Sigmoid colon (tissue), 7 donors: ENCODE data around the gene CDK14. TPM values are rescaled to one million over a fixed set of nuclear protein-coding genes. Genes with fewer than 3 reads are reported as not detected.

ENCODE experiments used
- DNase-seq: peaks from one replicate; pipeline ENCODE4 v3.0.0-alpha.2; 2019
- H3K27ac ChIP-seq, 4 donors: fragments of 200-600 bp; sonication (generic); one replicate each; pipeline ENCODE4 v1.5.1; 2016 to 2019; ENCODE audit warnings: mild to moderate bottlenecking in 1 of 4
- H3K27me3 ChIP-seq, 3 donors: fragments of 200-600 bp; sonication (generic); one replicate each; pipeline ENCODE4 v1.5.1; 2019; ENCODE audit warnings: mild to moderate bottlenecking in 1 of 3
- H3K36me3 ChIP-seq, 4 donors: fragments of 200-600 bp; sonication (generic); one replicate each; pipeline ENCODE4 v1.5.1; 2016 to 2019
- H3K4me1 ChIP-seq, 4 donors: fragments of 200-600 bp; sonication (generic); one replicate each; pipeline ENCODE4 v1.5.1; 2017 to 2019
- H3K4me3 ChIP-seq, 4 donors: fragments of 200-600 bp; sonication (generic); one replicate each; pipeline ENCODE4 v1.5.1; 2017 to 2019; ENCODE audit warnings: mild to moderate bottlenecking in 2 of 4, moderate library complexity in 1 of 4
- H3K9me3 ChIP-seq, 4 donors: fragments of 200-600 bp in 3 of 4; sonication (generic) in 3 of 4; one replicate each; pipeline versions ENCODE4 v1.5.1 to v1.6.1; 2013 to 2019
- EP300 ChIP-seq, 4 donors: sonication (generic); formaldehyde crosslinking; IDR thresholded peaks; one replicate each; pipeline ENCODE4 v1.6.1; 2017; ENCODE audit warnings: antibody characterized with exemption in 4 of 4
- POLR2A ChIP-seq, 2 donors: fragments of 450-650 bp; IDR thresholded peaks; one replicate each; pipeline ENCODE4 v1.6.1; 2016; ENCODE audit warnings: antibody characterized with exemption in 2 of 2, mild to moderate bottlenecking in 2 of 2, moderate library complexity in 2 of 2
- POLR2AphosphoS5 ChIP-seq, 4 donors: sonication (generic); formaldehyde crosslinking; IDR thresholded peaks; one replicate each; pipeline ENCODE4 v1.6.1; 2017; ENCODE audit warnings: antibody characterized with exemption in 4 of 4
- WGBS, 2 donors: extraction: QIAGEN DNeasy Blood & Tissue Kit; methylation state at CpG; one replicate each; pipeline ENCODE4 v1.1.7; 2013; 5-methylcytosine and 5-hydroxymethylcytosine counted together
- intact Hi-C: fragments of 100-400 bp; cut with DNase I; formaldehyde crosslinking; loops from one replicate; pipeline ENCODE4 v1.15.1; 2023
- polyA plus RNA-seq, 3 donors: library from polyadenylated mRNA; stranded (reverse); fragments of 200-250 nt; gene quantifications; one replicate each; pipeline ENCODE4 v1.2.3, GENCODE V29; 2013
- total RNA-seq, 4 donors: library from RNA; depleted of rRNA; stranded (reverse); fragments of >200 nt; gene quantifications; one replicate each; pipeline ENCODE4 v1.1.0, GENCODE V29; 2016
- TF ChIP-seq, protein P1 (sequence below), 4 experiments: fragments of 450-650 bp in 3 of 4; fragments of 200-600 bp in 1 of 4; IDR thresholded peaks; one replicate each; pipeline ENCODE4 v1.5.1; 2016 to 2019; ENCODE audit warnings: antibody characterized with exemption in 4 of 4, mild to moderate bottlenecking in 3 of 4, moderate library complexity in 2 of 4
- donor health status: healthy with polysubstance abuse.
- donor health status: Bipolar disorder and iron deficiency.
- donor health status: healthy.

CDK14 gene
- total and polyA plus RNA-seq, 7 donors = 0.92 to 19.3 (median 11.1) TPM

DNA sequence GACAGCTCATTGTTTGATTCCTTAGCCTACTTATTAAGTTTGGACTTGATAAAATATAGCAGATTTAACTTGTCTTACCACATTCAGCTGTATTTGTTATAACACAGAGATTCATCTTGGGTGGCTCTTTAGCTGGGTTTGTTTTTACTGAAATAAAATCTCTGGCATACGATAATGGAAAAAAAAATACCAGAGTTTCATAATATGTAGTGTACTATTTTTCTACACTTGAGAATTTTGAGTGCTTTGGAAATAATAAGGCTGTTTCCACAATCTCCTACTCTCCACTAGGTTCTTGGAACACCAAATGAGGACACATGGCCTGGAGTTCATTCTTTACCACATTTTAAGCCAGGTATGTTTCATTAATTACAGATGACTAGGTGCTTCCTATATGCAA is 449.5 kb downstream of the CDK14 start:
- no peak overlapping the region for H3K4me3 ChIP-seq
- TF ChIP-seq POLR2AphosphoS5 (IDR thresholded peaks at IDR 0.05) (peak in 1 of 4 donors; percentile 13), EP300 (IDR thresholded peaks at IDR 0.05) (no peak), POLR2A (IDR thresholded peaks at IDR 0.05) (no peak)
- TF ChIP-seq, protein P1, sequence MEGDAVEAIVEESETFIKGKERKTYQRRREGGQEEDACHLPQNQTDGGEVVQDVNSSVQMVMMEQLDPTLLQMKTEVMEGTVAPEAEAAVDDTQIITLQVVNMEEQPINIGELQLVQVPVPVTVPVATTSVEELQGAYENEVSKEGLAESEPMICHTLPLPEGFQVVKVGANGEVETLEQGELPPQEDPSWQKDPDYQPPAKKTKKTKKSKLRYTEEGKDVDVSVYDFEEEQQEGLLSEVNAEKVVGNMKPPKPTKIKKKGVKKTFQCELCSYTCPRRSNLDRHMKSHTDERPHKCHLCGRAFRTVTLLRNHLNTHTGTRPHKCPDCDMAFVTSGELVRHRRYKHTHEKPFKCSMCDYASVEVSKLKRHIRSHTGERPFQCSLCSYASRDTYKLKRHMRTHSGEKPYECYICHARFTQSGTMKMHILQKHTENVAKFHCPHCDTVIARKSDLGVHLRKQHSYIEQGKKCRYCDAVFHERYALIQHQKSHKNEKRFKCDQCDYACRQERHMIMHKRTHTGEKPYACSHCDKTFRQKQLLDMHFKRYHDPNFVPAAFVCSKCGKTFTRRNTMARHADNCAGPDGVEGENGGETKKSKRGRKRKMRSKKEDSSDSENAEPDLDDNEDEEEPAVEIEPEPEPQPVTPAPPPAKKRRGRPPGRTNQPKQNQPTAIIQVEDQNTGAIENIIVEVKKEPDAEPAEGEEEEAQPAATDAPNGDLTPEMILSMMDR (IDR thresholded peaks at IDR 0.05) = no peak
- intact Hi-C loops = no loop called here
- H3K27ac ChIP-seq = peak overlapping the region in 3 of 4 donors; percentile 1 to 50 (median 6)
- H3K36me3 ChIP-seq = no peaks in the 10 kb centered on the region
- DNase-seq = no peak
- H3K27me3 ChIP-seq = no peaks in the 10 kb centered on the region
- 78 to 84% methylated on average over 1 of the region's 1 CpG for WGBS, 2 donors
- no peaks in the 10 kb centered on the region for H3K9me3 ChIP-seq
- H3K4me1 ChIP-seq = peaks cover 0 to 10% (median 7%) of the 10 kb centered on the region in 4 donors

DNA sequence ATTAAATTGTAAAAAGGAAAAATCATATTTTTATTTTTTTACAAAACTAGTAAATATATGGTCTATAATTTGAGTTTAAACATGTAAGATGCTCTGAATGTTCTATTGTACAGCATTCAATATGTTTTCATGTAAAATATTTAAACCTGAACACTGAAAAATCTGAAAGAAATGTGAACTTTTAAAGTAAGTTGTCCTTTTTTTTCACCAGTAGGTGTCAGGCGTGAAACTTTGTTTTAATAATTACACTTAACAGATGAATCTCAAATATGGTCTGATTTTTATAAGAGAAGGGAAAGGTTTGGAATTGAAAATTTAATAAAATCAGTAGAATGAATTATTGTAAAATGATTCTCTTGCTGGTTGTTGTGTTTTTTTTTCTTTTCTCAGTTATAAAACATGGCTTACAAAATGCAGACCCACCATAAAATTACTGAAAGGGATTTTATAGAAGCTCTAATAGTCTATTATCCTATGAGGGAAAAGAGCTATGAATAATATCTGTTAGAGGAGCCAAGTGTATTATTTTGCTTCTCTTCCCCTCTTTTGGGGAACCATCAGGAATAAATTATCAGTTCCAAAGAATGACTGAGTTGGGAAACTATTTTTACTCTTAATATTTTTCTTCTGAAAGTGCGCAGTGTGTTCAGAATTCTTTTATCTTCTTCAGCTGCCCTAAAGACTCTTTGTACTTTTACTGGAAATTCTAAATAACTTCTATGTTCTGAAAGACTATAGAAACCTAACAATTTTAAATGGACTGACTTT is 450.4 kb downstream of the CDK14 start:
- WGBS, 2 donors = 77 to 79% methylated on average over 2 of the region's 2 CpGs

DNA sequence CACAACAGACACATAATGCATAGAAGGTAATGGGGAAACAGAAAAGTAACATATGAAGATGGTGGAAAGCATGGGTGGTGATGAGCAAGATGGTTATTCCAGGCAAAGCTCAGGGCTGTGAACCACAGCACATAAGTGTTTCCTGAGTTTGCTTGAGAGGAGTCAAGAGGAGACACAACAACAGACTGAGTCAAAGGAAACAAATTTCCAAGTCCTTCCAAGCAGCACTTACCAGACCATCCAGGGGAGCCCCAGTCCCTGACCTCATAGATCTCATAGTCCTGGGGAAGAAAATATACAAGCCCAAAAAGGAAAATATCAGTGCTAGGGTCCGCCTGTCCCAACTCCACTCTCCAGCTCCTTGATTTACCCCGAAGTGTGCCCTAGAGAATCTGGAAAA is 451.5 kb downstream of the CDK14 start:
- Histone ChIP-seq H3K9me3 (no peaks in the 10 kb centered on the region), H3K27ac (no peak overlapping the region), H3K4me1 (peaks cover 0 to 10% (median 7%) of the 10 kb centered on the region in 4 donors), H3K4me3 (no peak overlapping the region), H3K36me3 (no peaks in the 10 kb centered on the region), H3K27me3 (no peaks in the 10 kb centered on the region)
- DNase-seq = no peak
- WGBS, 2 donors = 89 to 96% methylated on average over 2 of the region's 2 CpGs
- TF ChIP-seq, protein P1 (IDR thresholded peaks at IDR 0.05) = no peak
- no peak for TF ChIP-seq EP300 (IDR thresholded peaks at IDR 0.05)
- TF ChIP-seq POLR2AphosphoS5 (IDR thresholded peaks at IDR 0.05) = no peak
- TF ChIP-seq POLR2A (IDR thresholded peaks at IDR 0.05) = no peak
- intact Hi-C loops = no loop called here

More for the DNA sequence above, 450.4 kb downstream of the CDK14 start:
- DNase-seq = no peak
- peak overlapping the region in 1 of 4 donors; percentile 50 for H3K27ac ChIP-seq
- no peaks in the 10 kb centered on the region for H3K9me3 ChIP-seq
- peaks cover 0 to 10% (median 7%) of the 10 kb centered on the region in 4 donors for H3K4me1 ChIP-seq
- intact Hi-C loops = no loop called here
- no peaks in the 10 kb centered on the region for H3K27me3 ChIP-seq
- H3K4me3 ChIP-seq = no peak overlapping the region
- TF ChIP-seq EP300 (IDR thresholded peaks at IDR 0.05) (no peak), POLR2A (IDR thresholded peaks at IDR 0.05) (no peak), POLR2AphosphoS5 (IDR thresholded peaks at IDR 0.05) (no peak)
- TF ChIP-seq, protein P1 (IDR thresholded peaks at IDR 0.05) = peak in 3 of 4 experiments; percentile 11 to 37 (median 17)
- H3K36me3 ChIP-seq = no peaks in the 10 kb centered on the region

DNA sequence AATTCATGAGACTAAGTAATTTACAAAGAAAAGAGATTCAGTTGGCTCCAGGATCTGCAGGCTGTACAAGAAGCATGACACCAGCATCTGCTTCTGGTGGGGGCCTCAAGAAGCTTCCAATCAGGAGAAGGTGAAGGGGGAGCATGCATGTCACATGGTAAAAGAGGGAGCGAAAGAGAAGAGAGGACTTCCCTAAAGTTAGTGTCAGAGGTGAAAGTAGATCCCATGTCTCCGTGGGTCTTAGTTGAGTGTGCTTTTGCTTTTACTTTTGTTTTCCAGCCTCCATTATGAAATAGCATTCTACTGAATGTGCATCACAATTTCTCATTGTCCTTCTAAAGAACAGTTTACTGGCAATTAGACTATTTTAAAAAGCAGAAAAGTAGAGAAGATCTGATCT is 454.6 kb downstream of the CDK14 start:
- TF ChIP-seq POLR2AphosphoS5 (IDR thresholded peaks at IDR 0.05) (no peak), EP300 (IDR thresholded peaks at IDR 0.05) (no peak), POLR2A (IDR thresholded peaks at IDR 0.05) (no peak)
- TF ChIP-seq, protein P1 (IDR thresholded peaks at IDR 0.05) = no peak
- no peaks in the 10 kb centered on the region for H3K27me3 ChIP-seq
- no peaks in the 10 kb centered on the region for H3K36me3 ChIP-seq
- no peak overlapping the region for H3K27ac ChIP-seq
- peaks cover 0 to 8% (median 5%) of the 10 kb centered on the region in 4 donors for H3K4me1 ChIP-seq
- H3K4me3 ChIP-seq = no peak overlapping the region
- DNase-seq = no peak
- WGBS, 2 donors = 43 to 50% methylated on average over 2 of the region's 2 CpGs
- intact Hi-C loops = no loop called here
- no peaks in the 10 kb centered on the region for H3K9me3 ChIP-seq
